NCI-H526 (cell line): ENCODE results near the gene SLC38A9.
"Not testable (repeated sequence)": the region's sequence is repeated elsewhere in the genome, so short reads cannot be mapped to it uniquely, and the experiment has no call there.

Experiments used
- DNase-seq, 2 experiments: peaks; one replicate each; lab custom pipeline; 2025; lab: John Stamatoyannopoulos, UW

The SLC38A9 gene

GRCh38 chr5:55712023-55712859 is at the start of gene SLC38A9:
Gene SLC38A9, minus strand, starts transcription at chr5:55712324. Its CDS starts 14,366 bp downstream, at chr5:55697958.
- peak; percentile 78 to 93 for DNase-seq

- not testable (repeated sequence) for DNase-seq
These were observed 49.6 kb upstream of the SLC38A9 start for GRCh38 chr5:55761721-55762120.

GRCh38 chr5:55758714-55759113 is 46.6 kb upstream of the SLC38A9 start:
- DNase-seq: no peak

- no peak for DNase-seq
These were observed 46.1 kb upstream of the SLC38A9 start for GRCh38 chr5:55758231-55758630.

- DNase-seq: no peak
These were observed 38.4 kb upstream of the SLC38A9 start for GRCh38 chr5:55750499-55750898.

GRCh38 chr5:55750063-55750462 is 37.9 kb upstream of the SLC38A9 start:
- DNase-seq: no peak

- no peak for DNase-seq
These were observed 37.3 kb upstream of the SLC38A9 start for GRCh38 chr5:55749387-55749786.

- no peak for DNase-seq
These were observed 35.7 kb upstream of the SLC38A9 start for GRCh38 chr5:55747778-55748318.

GRCh38 chr5:55742778-55743177 is 30.7 kb upstream of the SLC38A9 start:
- DNase-seq: no peak

GRCh38 chr5:55737793-55738192 is 25.7 kb upstream of the SLC38A9 start, which contains the start of gene DDX4:
Gene DDX4, plus strand, starts transcription at chr5:55738061. Its CDS starts 903 bp downstream, at chr5:55738964.
- DNase-seq: no peak

- no peak for DNase-seq
These were observed 22.5 kb upstream of the SLC38A9 start for GRCh38 chr5:55734658-55735057.

GRCh38 chr5:55732585-55732984 is 20.5 kb upstream of the SLC38A9 start:
- no peak for DNase-seq

GRCh38 chr5:55731848-55732247 is 19.7 kb upstream of the SLC38A9 start:
- DNase-seq: no peak

- DNase-seq: no peak
These were observed 12.2 kb upstream of the SLC38A9 start for GRCh38 chr5:55724281-55724680.

- DNase-seq: no peak
These were observed 8.1 kb upstream of the SLC38A9 start for GRCh38 chr5:55720188-55720703.

- DNase-seq: not testable (repeated sequence)
These were observed 6.9 kb upstream of the SLC38A9 start for GRCh38 chr5:55719026-55719425.

- DNase-seq: no peak
These were observed 3.5 kb upstream of the SLC38A9 start for GRCh38 chr5:55715519-55716078.

- DNase-seq: no peak
These were observed 2.6 kb upstream of the SLC38A9 start for GRCh38 chr5:55714749-55715148.

- DNase-seq: no peak
These were observed 2.2 kb upstream of the SLC38A9 start for GRCh38 chr5:55714339-55714738.

GRCh38 chr5:55713871-55714270 is 1.7 kb upstream of the SLC38A9 start:
- no peak for DNase-seq

GRCh38 chr5:55711507-55712022 is 559 bp downstream of the SLC38A9 start:
- no peak for DNase-seq

- no peak for DNase-seq
These were observed 3.4 kb downstream of the SLC38A9 start for GRCh38 chr5:55708732-55709131.

- DNase-seq: no peak
These were observed 5.9 kb downstream of the SLC38A9 start for GRCh38 chr5:55706230-55706629.
